ENCODE results near the gene SALL1. TPM values are rescaled to one million over a fixed set of nuclear protein-coding genes. Genes with fewer than 3 reads are reported as not detected.

SALL1 gene
- total and polyA plus RNA-seq, 2 of the 13 experiments (the other 11 are each of a cell fraction or from before 2014, with no cell fraction given) = 6.6 to 12.3 TPM

DNA sequence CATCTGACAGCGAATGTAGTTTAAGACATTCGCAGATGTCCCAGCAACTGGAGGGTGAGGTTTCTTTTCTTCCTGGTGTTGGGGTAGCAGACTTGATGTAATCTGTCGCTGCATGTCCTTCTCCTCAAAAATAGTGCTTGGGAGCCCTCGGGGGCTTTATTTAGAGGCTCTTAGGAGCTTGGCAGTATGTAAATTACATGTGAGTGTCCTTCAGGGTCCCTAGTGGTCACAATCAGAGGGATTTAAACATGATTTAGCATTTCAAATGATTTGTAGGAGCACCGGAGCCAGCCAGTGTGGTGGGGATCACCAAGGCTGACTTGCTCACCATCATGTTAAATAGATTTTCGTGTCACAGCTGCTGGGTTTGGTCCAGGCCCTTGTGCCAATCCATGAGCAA is 8.8 kb upstream of the SALL1 start:
- FAIRE-seq = no peak
- Histone ChIP-seq H3K27me3 (ENCODE audit: control insufficient read depth in 1 of 2, insufficient read depth in 2 of 2, low read length in 2 of 2) (peaks cover 6 to 20% of the 10 kb centered on the region in 2 experiments), H3K9me3 (ENCODE audit: low read length) (no peaks in the 10 kb centered on the region), H3K9ac (ENCODE audit: insufficient read depth, low read depth, low read length) (no peak overlapping the region), H4K20me1 (ENCODE audit: insufficient read depth, low read length) (no peaks in the 10 kb centered on the region), H3K36me3 (replicated peaks in 1 of 2; ENCODE audit: control insufficient read depth in 1 of 2, insufficient read depth in 2 of 2, low read length in 2 of 2) (no peaks in the 10 kb centered on the region), H3K4me2 (ENCODE audit: low read depth, low read length) (no peak overlapping the region), H3K4me1 (ENCODE audit: insufficient read depth, low read length) (peaks cover 43% of the 10 kb centered on the region), H3K79me2 (ENCODE audit: insufficient read depth, low read length) (no peaks in the 10 kb centered on the region), H3K27ac (ENCODE audit: extremely low read length, insufficient read depth, low read length) (no peak overlapping the region), H3K4me3 (replicated peaks in 1 of 3; ENCODE audit: insufficient read depth in 1 of 3, low read depth in 2 of 3, low read length in 3 of 3) (no peak overlapping the region), H2AFZ (ENCODE audit: low read length) (no peak overlapping the region)
- ChIA-PET CTCF (ENCODE audit: low intra/inter-chr PET ratio, low total read pairs) (no interaction called here), POLR2A (no interaction called here)
- in situ Hi-C loops (cut with HindIII; ENCODE audit: extremely low pct_ligation_motif_present, low pct_unique_long_range_greater_than_20kb) (no loop called here), intact Hi-C loops (cut with micrococcal nuclease; ENCODE audit: unreplicated experiment) (loop anchor here (5.0 kb wide), 1 partner anchor 77 kb away; no protein-coding TSS in a partner anchor)
- BruUV-seq (replicated peaks) = no TSS peak
- no peak for ATAC-seq
- no peak for DNase-seq (ENCODE audit: low spot score)
- 59% methylated on average over 6 of the region's 6 CpGs for WGBS (ENCODE audit: low lambda C conversion rate)
- TF ChIP-seq TARDBP (CRISPR knock-in tag; IDR thresholded peaks at IDR 0.05) = no peak
- TF ChIP-seq, protein P1, sequence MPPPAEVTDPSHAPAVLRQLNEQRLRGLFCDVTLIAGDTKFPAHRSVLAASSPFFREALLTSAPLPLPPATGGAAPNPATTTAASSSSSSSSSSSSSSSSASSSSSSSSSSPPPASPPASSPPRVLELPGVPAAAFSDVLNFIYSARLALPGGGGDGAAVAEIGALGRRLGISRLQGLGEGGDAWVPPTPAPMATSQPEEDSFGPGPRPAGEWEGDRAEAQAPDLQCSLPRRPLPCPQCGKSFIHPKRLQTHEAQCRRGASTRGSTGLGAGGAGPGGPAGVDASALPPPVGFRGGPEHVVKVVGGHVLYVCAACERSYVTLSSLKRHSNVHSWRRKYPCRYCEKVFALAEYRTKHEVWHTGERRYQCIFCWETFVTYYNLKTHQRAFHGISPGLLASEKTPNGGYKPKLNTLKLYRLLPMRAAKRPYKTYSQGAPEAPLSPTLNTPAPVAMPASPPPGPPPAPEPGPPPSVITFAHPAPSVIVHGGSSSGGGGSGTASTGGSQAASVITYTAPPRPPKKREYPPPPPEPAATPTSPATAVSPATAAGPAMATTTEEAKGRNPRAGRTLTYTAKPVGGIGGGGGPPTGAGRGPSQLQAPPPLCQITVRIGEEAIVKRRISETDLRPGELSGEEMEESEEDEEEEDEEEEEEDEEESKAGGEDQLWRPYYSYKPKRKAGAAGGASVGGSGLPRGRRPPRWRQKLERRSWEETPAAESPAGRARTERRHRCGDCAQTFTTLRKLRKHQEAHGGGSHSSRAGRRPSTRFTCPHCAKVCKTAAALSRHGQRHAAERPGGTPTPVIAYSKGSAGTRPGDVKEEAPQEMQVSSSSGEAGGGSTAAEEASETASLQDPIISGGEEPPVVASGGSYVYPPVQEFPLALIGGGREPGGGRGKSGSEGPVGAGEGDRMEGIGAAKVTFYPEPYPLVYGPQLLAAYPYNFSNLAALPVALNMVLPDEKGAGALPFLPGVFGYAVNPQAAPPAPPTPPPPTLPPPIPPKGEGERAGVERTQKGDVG (CRISPR knock-in tag; IDR thresholded peaks at IDR 0.05; ENCODE audit: borderline replicate concordance) = no peak
- TF ChIP-seq, protein P2, sequence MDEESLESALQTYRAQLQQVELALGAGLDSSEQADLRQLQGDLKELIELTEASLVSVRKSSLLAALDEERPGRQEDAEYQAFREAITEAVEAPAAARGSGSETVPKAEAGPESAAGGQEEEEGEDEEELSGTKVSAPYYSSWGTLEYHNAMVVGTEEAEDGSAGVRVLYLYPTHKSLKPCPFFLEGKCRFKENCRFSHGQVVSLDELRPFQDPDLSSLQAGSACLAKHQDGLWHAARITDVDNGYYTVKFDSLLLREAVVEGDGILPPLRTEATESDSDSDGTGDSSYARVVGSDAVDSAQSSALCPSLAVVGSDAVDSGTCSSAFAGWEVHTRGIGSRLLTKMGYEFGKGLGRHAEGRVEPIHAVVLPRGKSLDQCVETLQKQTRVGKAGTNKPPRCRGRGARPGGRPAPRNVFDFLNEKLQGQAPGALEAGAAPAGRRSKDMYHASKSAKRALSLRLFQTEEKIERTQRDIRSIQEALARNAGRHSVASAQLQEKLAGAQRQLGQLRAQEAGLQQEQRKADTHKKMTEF (CRISPR knock-in tag; IDR thresholded peaks at IDR 0.05) = no peak
- TF ChIP-seq MEIS1 (CRISPR knock-in tag; IDR thresholded peaks at IDR 0.05; ENCODE audit: borderline replicate concordance) = no peak
- no peak for TF ChIP-seq SOX13 (IDR thresholded peaks at IDR 0.05)
- no peak for TF ChIP-seq SOX13 (CRISPR knock-in tag; conservative IDR thresholded peaks at IDR 0.05 in 1 of 2, IDR thresholded peaks at IDR 0.05 in 1 of 2)
- TF ChIP-seq THRA (CRISPR knock-in tag; IDR thresholded peaks at IDR 0.05; ENCODE audit: borderline replicate concordance) = no peak
- TF ChIP-seq BCLAF1 (IDR thresholded peaks at IDR 0.05) = no peak
- TF ChIP-seq ZNF501 (CRISPR knock-in tag; IDR thresholded peaks at IDR 0.05) = no peak
- no peak for TF ChIP-seq ZNF577 (CRISPR knock-in tag; IDR thresholded peaks at IDR 0.05; ENCODE audit: borderline replicate concordance, low read depth)
- TF ChIP-seq ZNF205 (CRISPR knock-in tag; IDR thresholded peaks at IDR 0.05) = no peak
- TF ChIP-seq ZKSCAN1 (IDR thresholded peaks at IDR 0.05; ENCODE audit: low read length) = no peak
- TF ChIP-seq DMTF1 (CRISPR knock-in tag; IDR thresholded peaks at IDR 0.05) = no peak

All from HepG2 (cell line).